ENCODE measurements around the gene PABPN1L. TPM values are rescaled to one million over a fixed set of nuclear protein-coding genes. Genes with fewer than 3 reads are reported as not detected.
A peak's percentile ranks its signal among the peaks of the same experiment; 100 is the strongest.

Gene PABPN1L
- total and polyA plus RNA-seq, 2 of the 8 experiments (the other 6 are each of a cell fraction or from before 2014, with no cell fraction given): not detected

DNA sequence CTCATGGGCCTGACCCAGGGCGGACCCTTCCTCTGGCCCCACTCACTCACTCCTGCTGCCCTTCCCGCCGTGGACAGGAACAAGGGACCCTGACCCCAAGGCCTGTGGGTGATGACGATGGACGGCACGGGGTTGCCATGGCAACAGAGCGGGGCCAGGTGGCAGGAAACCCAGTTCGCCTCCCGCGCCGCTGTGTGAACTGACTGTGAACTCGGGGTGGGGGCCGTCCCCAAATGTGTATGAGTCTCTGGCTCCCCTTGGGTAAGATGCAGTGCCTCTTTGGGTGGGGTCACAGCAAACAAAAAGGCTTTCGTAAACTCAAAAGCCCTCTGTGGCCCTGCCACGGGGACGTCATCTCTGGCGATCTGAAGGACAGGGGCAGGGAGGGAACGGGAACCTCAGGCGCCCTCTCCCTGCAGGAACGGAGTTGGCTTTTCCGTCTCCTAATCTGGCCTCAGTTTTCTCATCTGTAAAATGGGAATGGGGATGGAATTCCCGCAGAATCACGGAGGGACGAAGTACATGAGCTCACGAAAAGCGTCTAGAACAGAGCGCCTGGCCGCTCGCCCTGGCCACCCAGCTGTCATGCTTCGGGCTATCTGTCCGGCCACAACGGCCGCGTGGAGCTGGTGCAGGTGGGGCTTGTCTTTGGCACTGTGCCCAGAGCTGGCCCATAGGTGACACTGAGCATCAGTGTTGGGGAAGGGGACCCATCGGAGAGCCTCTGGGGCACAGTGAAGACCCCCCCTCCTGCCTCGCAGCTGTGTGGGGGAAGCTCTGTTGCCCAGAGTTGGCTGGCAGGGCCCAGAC lies 44.9 kb upstream of the PABPN1L start:
- no peak overlapping the region for H2BK20ac ChIP-seq (ENCODE audit: low read length)
- peak; percentile 75; the same call in 1 of the 2 replicates for TF ChIP-seq KDM1A (IDR thresholded peaks at IDR 0.05; ENCODE audit: borderline replicate concordance, low read length)
- no peak for TF ChIP-seq JUN (IDR thresholded peaks at IDR 0.05; ENCODE audit: low read depth, low read length)
- POLR2A ChIA-PET (ENCODE audit: partially characterized antibody): no interaction called here
- H3K23ac ChIP-seq (ENCODE audit: insufficient read length): no peak overlapping the region
- no peaks in the 10 kb centered on the region; the same call in 1 of the 2 replicates for H3K23me2 ChIP-seq (ENCODE audit: low read depth, low read length)
- H4K8ac ChIP-seq (ENCODE audit: extremely low read depth, insufficient read depth, low read length): no peak overlapping the region; the same call in 1 of the 2 replicates
- no peaks in the 10 kb centered on the region for H3K36me3 ChIP-seq (ENCODE audit: control insufficient read depth in 2 of 4, insufficient read depth in 4 of 4, low read length in 3 of 4)
- H3K4me2 ChIP-seq (ENCODE audit: insufficient read depth in 1 of 2, low read depth in 2 of 2, low read length in 2 of 2): no peak overlapping the region
- no peaks in the 10 kb centered on the region for H3K27me3 ChIP-seq (replicated peaks in 1 of 4; ENCODE audit: control insufficient read depth in 3 of 4, extremely low read depth in 1 of 4, insufficient read depth in 3 of 4, low read length in 3 of 4)
- H4K5ac ChIP-seq (ENCODE audit: insufficient read length, low read depth, low read length): no peak overlapping the region
- no peak overlapping the region for H3K4me3 ChIP-seq (ENCODE audit: extremely low read depth in 1 of 4, insufficient read depth in 2 of 4, low read depth in 3 of 4, low read length in 4 of 4)
- DNase-seq (ENCODE audit: low read depth in 1 of 2, low spot score in 2 of 2) (no peak), FAIRE-seq (no peak)
- no peak overlapping the region for H2AK5ac ChIP-seq (ENCODE audit: low read depth, low read length)
- peaks cover 0 to 3% (median 0%) of the 10 kb centered on the region in 4 experiments; a peak in 1 of 7 replicates for H3K4me1 ChIP-seq (replicated peaks in 1 of 4; ENCODE audit: control insufficient read depth in 3 of 4, insufficient read depth in 4 of 4, low read length in 3 of 4)
- H4K20me1 ChIP-seq (replicated peaks in 1 of 2; ENCODE audit: control insufficient read depth in 1 of 2, insufficient read depth in 2 of 2, low read length in 2 of 2): peaks cover 0 to 10% of the 10 kb centered on the region in 2 experiments
- WGBS, 2 experiments (ENCODE audit: extremely low coverage in 1 of 2, insufficient coverage in 1 of 2, insufficient read length in 1 of 2, insufficient replicate concordance in 2 of 2, low coverage in 1 of 2, low lambda C conversion rate in 2 of 2, missing lambda C conversion rate in 1 of 2): 90% methylated on average over 31 of the region's 36 CpGs; no CpG with 5 or more reads in 1 of the 2 experiments
- H3K4ac ChIP-seq (replicated peaks; ENCODE audit: insufficient read length, low read depth, low read length): no peak overlapping the region
- H2AFZ ChIP-seq (ENCODE audit: low read length): no peak overlapping the region
- H3K79me2 ChIP-seq (ENCODE audit: control insufficient read depth in 1 of 2, insufficient read depth in 2 of 2, low read length in 2 of 2): no peaks in the 10 kb centered on the region
- H2BK120ac ChIP-seq (replicated peaks; ENCODE audit: low read depth, low read length): no peak overlapping the region
- no peak overlapping the region for H3K14ac ChIP-seq (ENCODE audit: insufficient read length)
- no peaks in the 10 kb centered on the region; the same call in none of the 2 replicates for H3K79me1 ChIP-seq (ENCODE audit: low read depth, low read length)
- no peak overlapping the region for H4K91ac ChIP-seq (replicated peaks; ENCODE audit: insufficient read length, low read length)
- H2BK5ac ChIP-seq (ENCODE audit: low read depth, low read length): no peak overlapping the region
- no peak overlapping the region; a peak in 1 of 7 replicates for H3K9ac ChIP-seq (replicated peaks in 1 of 4; ENCODE audit: extremely low read depth in 1 of 4, low read depth in 3 of 4, low read length in 3 of 4)
- CTCF ChIA-PET (ENCODE audit: partially characterized antibody): interaction anchor here (1.0 kb wide), 1 partner anchor 9 kb away, joined by 3 read pairs; no protein-coding TSS in a partner anchor
- no peaks in the 10 kb centered on the region; a peak in 1 of 4 replicates for H3K9me3 ChIP-seq (ENCODE audit: insufficient read depth in 2 of 2, low read depth in 1 of 2, low read length in 1 of 2)
- H3K56ac ChIP-seq (replicated peaks; ENCODE audit: insufficient read length, low read depth, low read length): no peak overlapping the region
- no peak overlapping the region for H3K18ac ChIP-seq (ENCODE audit: extremely low read depth, low read length)
- no peak overlapping the region for H2BK15ac ChIP-seq (ENCODE audit: low read length)
- no peak overlapping the region for H3K27ac ChIP-seq (ENCODE audit: low read depth, low read length)
- peak overlapping the region; percentile 75; the same call in 1 of the 2 replicates for H2BK12ac ChIP-seq (ENCODE audit: low read depth, low read length)

Data from H1 (cell line).